Choroid plexus epithelial cell (primary cell): ENCODE measurements around the gene FLNC.

Source experiments
- DNase-seq: peaks from one replicate; pipeline ENCODE4 v3.0.0-alpha.2; 2010; ENCODE audit warnings: low read depth
- H3K4me3 ChIP-seq: 2 replicates; pipeline ENCODE4 v1.5.1; 2011; ENCODE audit warnings: low read depth, mild to moderate bottlenecking, control low read depth, low read length, moderate library complexity
- CTCF ChIP-seq: conservative IDR thresholded peaks from 2 replicates; pipeline ENCODE4 v1.5.1; 2011; ENCODE audit warnings: low read depth, mild to moderate bottlenecking, control low read depth, inconsistent platforms, low read length, moderate library complexity

Gene FLNC

GRCh38 chr7:128879939-128880746 lies 49.9 kb downstream of the FLNC start:
- DNase-seq = peak; percentile 69
- peak; percentile 76 for TF ChIP-seq CTCF
- H3K4me3 ChIP-seq = no peak overlapping the region

- no peak for TF ChIP-seq CTCF
- DNase-seq = no peak
Observed at GRCh38 chr7:128880791-128881457, 50.7 kb downstream of the FLNC start.

GRCh38 chr7:128881458-128882125 lies 51.4 kb downstream of the FLNC start:
- no peak overlapping the region for H3K4me3 ChIP-seq
- no peak for DNase-seq
- TF ChIP-seq CTCF = no peak

More at GRCh38 chr7:128880791-128881457, 50.7 kb downstream of the FLNC start:
- H3K4me3 ChIP-seq = no peak overlapping the region

- no peak overlapping the region for H3K4me3 ChIP-seq
- TF ChIP-seq CTCF = no peak
- no peak for DNase-seq
Observed at GRCh38 chr7:128882134-128882533, 51.9 kb downstream of the FLNC start.

GRCh38 chr7:128883622-128884448 lies 53.6 kb downstream of the FLNC start:
- peak; percentile 81 for DNase-seq
- peak; percentile 91 for TF ChIP-seq CTCF
- H3K4me3 ChIP-seq = no peak overlapping the region

GRCh38 chr7:128884561-128885369 lies 54.6 kb downstream of the FLNC start:
- TF ChIP-seq CTCF = no peak
- H3K4me3 ChIP-seq = no peak overlapping the region
- no peak for DNase-seq
